ENCODE results near the gene SP5. TPM values are rescaled to one million over a fixed set of nuclear protein-coding genes. Genes with fewer than 3 reads are reported as not detected.

Gene SP5
- total RNA-seq, 1 experiment from 2014 or later: not detected

- Histone ChIP-seq H3K27ac (peak overlapping the region; percentile 97), H3K4me1 (peaks cover 28% of the 10 kb centered on the region)
Measured at GRCh38 chr2:170695521-170696410, 19.4 kb upstream of the SP5 start.

GRCh38 chr2:170696948-170697347 is 18.2 kb upstream of the SP5 start:
- Histone ChIP-seq H3K27me3 (no peaks in the 10 kb centered on the region), H3K36me3 (no peaks in the 10 kb centered on the region), H3K27ac (peak overlapping the region; percentile 97; the same call in 1 of the 2 replicates), H3K9me3 (replicated peaks) (no peaks in the 10 kb centered on the region), H3K4me1 (peaks cover 18% of the 10 kb centered on the region), H3K4me3 (no peak overlapping the region)
- DNase-seq: no peak

More at GRCh38 chr2:170695521-170696410, 19.4 kb upstream of the SP5 start:
- no peaks in the 10 kb centered on the region for H3K27me3 ChIP-seq
- no peaks in the 10 kb centered on the region for H3K9me3 ChIP-seq (replicated peaks)
- H3K4me3 ChIP-seq: peak overlapping the region; percentile 69
- peak; percentile 91 to 96 for DNase-seq
- no peaks in the 10 kb centered on the region for H3K36me3 ChIP-seq

- H3K27me3 ChIP-seq: no peaks in the 10 kb centered on the region
- no peak overlapping the region for H3K27ac ChIP-seq
- no peak for DNase-seq
- H3K4me1 ChIP-seq: peaks cover 11% of the 10 kb centered on the region
- no peaks in the 10 kb centered on the region for H3K9me3 ChIP-seq (replicated peaks)
- no peaks in the 10 kb centered on the region for H3K36me3 ChIP-seq
- no peak overlapping the region for H3K4me3 ChIP-seq
Measured at GRCh38 chr2:170701011-170701410, 14.1 kb upstream of the SP5 start.

GRCh38 chr2:170703776-170704476 is 11.2 kb upstream of the SP5 start:
- Histone ChIP-seq H3K27me3 (no peaks in the 10 kb centered on the region), H3K4me1 (no peaks in the 10 kb centered on the region), H3K27ac (no peak overlapping the region), H3K36me3 (no peaks in the 10 kb centered on the region), H3K4me3 (no peak overlapping the region), H3K9me3 (replicated peaks) (no peaks in the 10 kb centered on the region)
- no peak for DNase-seq

GRCh38 chr2:170707821-170708795 is 7.0 kb upstream of the SP5 start:
- no peak for DNase-seq
- H3K9me3 ChIP-seq (replicated peaks): no peaks in the 10 kb centered on the region
- no peaks in the 10 kb centered on the region for H3K36me3 ChIP-seq
- H3K4me3 ChIP-seq: no peak overlapping the region
- H3K27ac ChIP-seq: no peak overlapping the region
- H3K27me3 ChIP-seq: no peaks in the 10 kb centered on the region
- 0 out of 2 replicates have a peak, but pooled peaks cover 5% of the 10 kb centered on the region for H3K4me1 ChIP-seq

GRCh38 chr2:170710609-170710979 is 4.5 kb upstream of the SP5 start:
- Histone ChIP-seq H3K27ac (no peak overlapping the region), H3K9me3 (replicated peaks) (no peaks in the 10 kb centered on the region), H3K36me3 (no peaks in the 10 kb centered on the region), H3K27me3 (no peaks in the 10 kb centered on the region), H3K4me1 (0 out of 2 replicates have a peak, but pooled peaks cover 5% of the 10 kb centered on the region), H3K4me3 (no peak overlapping the region)
- DNase-seq: no peak

- H3K27me3 ChIP-seq: no peaks in the 10 kb centered on the region
- no peaks in the 10 kb centered on the region for H3K36me3 ChIP-seq
- DNase-seq: peak; percentile 41 to 58
- no peaks in the 10 kb centered on the region for H3K9me3 ChIP-seq (replicated peaks)
- H3K4me3 ChIP-seq: peak overlapping the region; percentile 58
- no peak overlapping the region for H3K27ac ChIP-seq
- H3K4me1 ChIP-seq: 0 out of 2 replicates have a peak, but pooled peaks cover 5% of the 10 kb centered on the region
Measured at GRCh38 chr2:170711196-170711773, 3.9 kb upstream of the SP5 start.

GRCh38 chr2:170711774-170712652 is 3.1 kb upstream of the SP5 start:
- H3K36me3 ChIP-seq: no peaks in the 10 kb centered on the region
- H3K4me3 ChIP-seq: peak overlapping the region; percentile 58
- H3K4me1 ChIP-seq: 0 out of 2 replicates have a peak, but pooled peaks cover 5% of the 10 kb centered on the region
- no peak overlapping the region for H3K27ac ChIP-seq
- DNase-seq: peak; percentile 57 to 61
- no peaks in the 10 kb centered on the region for H3K27me3 ChIP-seq
- H3K9me3 ChIP-seq (replicated peaks): no peaks in the 10 kb centered on the region

- DNase-seq: no peak
- H3K4me3 ChIP-seq: peak overlapping the region; percentile 58
- 0 out of 2 replicates have a peak, but pooled peaks cover 5% of the 10 kb centered on the region for H3K4me1 ChIP-seq
- H3K27ac ChIP-seq: no peak overlapping the region
- no peaks in the 10 kb centered on the region for H3K9me3 ChIP-seq (replicated peaks)
- H3K36me3 ChIP-seq: no peaks in the 10 kb centered on the region
- H3K27me3 ChIP-seq: no peaks in the 10 kb centered on the region
Measured at GRCh38 chr2:170712653-170713542, 2.2 kb upstream of the SP5 start.

- Histone ChIP-seq H3K4me1 (0 out of 2 replicates have a peak, but pooled peaks cover 5% of the 10 kb centered on the region), H3K27me3 (no peaks in the 10 kb centered on the region), H3K36me3 (no peaks in the 10 kb centered on the region), H3K9me3 (replicated peaks) (no peaks in the 10 kb centered on the region), H3K27ac (no peak overlapping the region), H3K4me3 (no peak overlapping the region)
- no peak for DNase-seq
Measured at GRCh38 chr2:170713543-170714380, 1.4 kb upstream of the SP5 start.

GRCh38 chr2:170714381-170715061 is 616 bp upstream of the SP5 start:
- Histone ChIP-seq H3K4me3 (no peak overlapping the region), H3K9me3 (replicated peaks) (no peaks in the 10 kb centered on the region), H3K4me1 (0 out of 2 replicates have a peak, but pooled peaks cover 5% of the 10 kb centered on the region), H3K36me3 (no peaks in the 10 kb centered on the region), H3K27me3 (no peaks in the 10 kb centered on the region), H3K27ac (no peak overlapping the region)
- DNase-seq: no peak
